Lung (tissue), 12 donors: ENCODE data around the gene ATAD3C. TPM values are rescaled to one million over a fixed set of nuclear protein-coding genes. Genes with fewer than 3 reads are reported as not detected.

Experiments
- ATAC-seq: fragments of 200-7000 bp; cut with Tn5 transposase; one replicate; pipeline ENCODE4 v1.9.1; 2020; ENCODE audit warnings: moderate number of reproducible peaks; ENCODE audit not compliant: insufficient read depth, low FRiP score
- DNase-seq, 3 donors: peaks; one replicate each; pipeline ENCODE4 v3.0.0-alpha.2; 2013 to 2017
- H3K27ac ChIP-seq, 2 donors: one replicate each; pipeline ENCODE4 v1.5.1; 2013; ENCODE audit warnings: mild to moderate bottlenecking in 2 of 2, moderate library complexity in 2 of 2, control low read depth in 1 of 2, inconsistent platforms in 1 of 2, low read depth in 1 of 2, low read length in 1 of 2
- H3K27me3 ChIP-seq, 3 donors: one replicate each; pipeline ENCODE4 v1.5.1; 2013; ENCODE audit warnings: low read length in 2 of 3; ENCODE audit not compliant: control insufficient read depth in 3 of 3, insufficient read depth in 3 of 3
- H3K36me3 ChIP-seq, 4 donors: one replicate each; pipeline ENCODE4 v1.5.1; 2013; ENCODE audit warnings: low read length in 4 of 4, mild to moderate bottlenecking in 1 of 4, moderate library complexity in 1 of 4; ENCODE audit not compliant: control insufficient read depth in 4 of 4, insufficient read depth in 4 of 4
- H3K4me1 ChIP-seq, 5 donors: one replicate each; pipeline ENCODE4 v1.5.1; 2013; ENCODE audit warnings: low read length in 5 of 5, mild to moderate bottlenecking in 2 of 5, moderate library complexity in 1 of 5; ENCODE audit not compliant: control insufficient read depth in 5 of 5, insufficient read depth in 5 of 5
- H3K4me3 ChIP-seq: one replicate; pipeline ENCODE4 v1.5.1; 2013; ENCODE audit warnings: mild to moderate bottlenecking, control low read depth, moderate library complexity
- H3K9ac ChIP-seq, 2 donors: one replicate each; pipeline ENCODE4 v1.5.1; 2013; ENCODE audit warnings: low read length in 2 of 2, control low read depth in 1 of 2; ENCODE audit not compliant: insufficient read depth in 1 of 2
- H3K9me3 ChIP-seq, 4 donors: one replicate each; pipeline ENCODE4 v1.5.1; 2013; ENCODE audit warnings: low read length in 3 of 4, mild to moderate bottlenecking in 1 of 4, moderate library complexity in 1 of 4; ENCODE audit not compliant: control insufficient read depth in 4 of 4, insufficient read depth in 3 of 4
- CTCF ChIP-seq: IDR thresholded peaks from 2 replicates; pipeline ENCODE4 v1.5.1; 2012; ENCODE audit warnings: mild to moderate bottlenecking; ENCODE audit errors: control extremely low read depth, extremely low read depth
- WGBS, 2 donors: extraction: QIAGEN DNeasy Blood & Tissue Kit; methylation state at CpG; one replicate each; pipeline ENCODE4 v1.1.7; 2013; 5-methylcytosine and 5-hydroxymethylcytosine counted together
- polyA plus RNA-seq, 2 donors: library from polyadenylated mRNA; stranded (reverse); fragments of 200-250 nt; gene quantifications; one replicate each; pipeline ENCODE4 v1.2.1, GENCODE V29; 2013
- total RNA-seq, 2 donors: library from RNA; depleted of rRNA in 1 of 2; stranded (reverse); fragments of >200 nt in 1 of 2; gene quantifications; one replicate each; pipeline ENCODE4 v1.2.1, GENCODE V29; 2014 to 2021
- donor health status: control.
- donor health status: control.
- donor health status: Bipolar disorder and iron deficiency.
- donor health status: healthy.
- donor health status: DM: yes; HTN: yes; CAD: no.

ATAD3C gene
- total and polyA plus RNA-seq, 4 donors: 0.60 to 18.0 (median 14.8) TPM

- peak overlapping the region; percentile 18 for H3K4me3 ChIP-seq
- DNase-seq: no peak
- 67 to 86% methylated on average over 12 of the region's 12 CpGs for WGBS, 2 donors
- no peak for TF ChIP-seq CTCF
- no peaks in the 10 kb centered on the region for H3K27me3 ChIP-seq
- H3K27ac ChIP-seq: peak overlapping the region in 1 of 2 donors; percentile 83
- ATAC-seq: no peak
- peaks cover 0 to 2% (median 0%) of the 10 kb centered on the region in 4 donors for H3K9me3 ChIP-seq
- H3K4me1 ChIP-seq: peaks cover 0 to 24% (median 0%) of the 10 kb centered on the region in 5 donors
- H3K9ac ChIP-seq: no peak overlapping the region
- H3K36me3 ChIP-seq: no peaks in the 10 kb centered on the region
Observed at GRCh38 chr1:1420654-1421141, 28.8 kb upstream of the ATAD3C start.

GRCh38 chr1:1421147-1421906 lies 28.2 kb upstream of the ATAD3C start, which contains the start of gene ANKRD65:
Gene ANKRD65 (minus strand): TSS chr1:1421276. CDS start chr1:1421005, 271 bp downstream.
- ATAC-seq (peak; percentile 43), DNase-seq (peak in 1 of 3 donors; percentile 52)
- WGBS, 2 donors: 69 to 85% methylated on average over 16 to 18 of the region's 18 CpGs
- no peaks in the 10 kb centered on the region for H3K36me3 ChIP-seq
- no peak for TF ChIP-seq CTCF
- H3K9me3 ChIP-seq: peaks cover 0 to 2% (median 0%) of the 10 kb centered on the region in 4 donors
- H3K9ac ChIP-seq: no peak within 1 kb of the TSS
- peaks cover 0 to 24% (median 0%) of the 10 kb centered on the region in 5 donors for H3K4me1 ChIP-seq
- no peaks in the 10 kb centered on the region for H3K27me3 ChIP-seq
- peak within 1 kb of the TSS; percentile 49 for H3K4me3 ChIP-seq
- H3K27ac ChIP-seq: peak within 1 kb of the TSS in 1 of 2 donors; percentile 83

- no peak for DNase-seq
- Histone ChIP-seq H3K4me3 (no peak overlapping the region), H3K4me1 (peaks cover 0 to 28% (median 0%) of the 10 kb centered on the region in 5 donors)
Observed at GRCh38 chr1:1421907-1422464, 27.5 kb upstream of the ATAD3C start.

More at GRCh38 chr1:1421907-1422464, 27.5 kb upstream of the ATAD3C start:
- WGBS, 2 donors: 77 to 87% methylated on average over 7 of the region's 7 CpGs
- peaks cover 0 to 2% (median 0%) of the 10 kb centered on the region in 4 donors for H3K9me3 ChIP-seq
- no peak for ATAC-seq
- H3K27me3 ChIP-seq: no peaks in the 10 kb centered on the region
- TF ChIP-seq CTCF: no peak
- H3K27ac ChIP-seq: no peak overlapping the region
- H3K36me3 ChIP-seq: no peaks in the 10 kb centered on the region
- H3K9ac ChIP-seq: peak overlapping the region in 1 of 2 donors; percentile 23
